ENCODE data around the gene FOXL2. TPM values are rescaled to one million over a fixed set of nuclear protein-coding genes. Genes with fewer than 3 reads are reported as not detected.

FOXL2 gene
- total and polyA plus RNA-seq, 9 of the 15 experiments (the other 6 are each of a cell fraction or from before 2014, with no cell fraction given) = 0.27 to 22.1 (median 3.2) TPM

DNA sequence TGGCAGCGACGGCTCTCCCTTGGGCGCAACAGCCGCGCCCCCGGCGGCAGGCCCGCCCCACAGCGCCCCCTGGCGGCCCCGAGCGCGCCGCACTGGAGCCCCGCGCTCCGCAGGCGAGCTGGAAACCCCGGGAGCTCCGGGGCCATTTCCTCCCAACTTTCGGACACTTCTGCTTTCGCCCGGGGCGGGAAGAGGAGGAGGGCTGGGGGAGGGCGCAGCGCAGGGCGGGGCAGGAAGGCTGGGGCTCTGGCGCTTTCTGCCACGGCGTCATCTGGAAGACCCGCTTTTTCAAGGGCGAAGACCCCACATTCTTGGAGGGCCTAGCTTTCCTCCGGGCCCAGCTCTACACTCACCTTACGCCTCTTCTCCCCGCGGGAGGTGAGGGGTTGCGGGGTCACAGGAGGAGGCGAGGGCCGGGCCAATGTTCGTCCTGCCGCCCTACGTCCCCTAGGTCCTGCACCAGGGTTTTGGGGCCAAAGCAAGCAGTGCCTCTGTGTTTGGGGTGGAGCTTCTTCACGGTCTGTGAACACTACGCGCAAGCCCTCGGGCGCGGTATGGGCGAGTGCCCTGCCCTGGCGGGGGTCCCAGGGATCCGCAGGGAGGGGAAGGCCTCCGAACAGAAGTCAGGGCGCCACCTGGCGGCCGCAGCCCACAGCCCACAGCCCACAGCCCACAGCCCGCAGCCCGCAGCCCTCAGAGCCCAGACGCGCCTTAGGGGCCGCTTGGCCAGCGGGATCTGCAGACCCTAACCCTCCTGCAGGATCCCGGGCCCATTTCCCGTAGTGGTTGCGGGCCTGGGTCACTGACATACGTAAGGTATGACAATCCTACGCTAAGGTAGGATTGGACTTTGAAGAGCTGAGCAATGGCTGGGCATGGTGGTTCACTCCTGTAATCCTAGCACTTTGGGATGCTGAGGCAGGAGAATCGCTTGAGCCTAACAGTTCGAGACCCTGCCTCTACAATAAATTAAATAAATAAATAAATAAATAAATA, 31.1 kb downstream of the FOXL2 start (continued):
- TF ChIP-seq, protein P1, sequence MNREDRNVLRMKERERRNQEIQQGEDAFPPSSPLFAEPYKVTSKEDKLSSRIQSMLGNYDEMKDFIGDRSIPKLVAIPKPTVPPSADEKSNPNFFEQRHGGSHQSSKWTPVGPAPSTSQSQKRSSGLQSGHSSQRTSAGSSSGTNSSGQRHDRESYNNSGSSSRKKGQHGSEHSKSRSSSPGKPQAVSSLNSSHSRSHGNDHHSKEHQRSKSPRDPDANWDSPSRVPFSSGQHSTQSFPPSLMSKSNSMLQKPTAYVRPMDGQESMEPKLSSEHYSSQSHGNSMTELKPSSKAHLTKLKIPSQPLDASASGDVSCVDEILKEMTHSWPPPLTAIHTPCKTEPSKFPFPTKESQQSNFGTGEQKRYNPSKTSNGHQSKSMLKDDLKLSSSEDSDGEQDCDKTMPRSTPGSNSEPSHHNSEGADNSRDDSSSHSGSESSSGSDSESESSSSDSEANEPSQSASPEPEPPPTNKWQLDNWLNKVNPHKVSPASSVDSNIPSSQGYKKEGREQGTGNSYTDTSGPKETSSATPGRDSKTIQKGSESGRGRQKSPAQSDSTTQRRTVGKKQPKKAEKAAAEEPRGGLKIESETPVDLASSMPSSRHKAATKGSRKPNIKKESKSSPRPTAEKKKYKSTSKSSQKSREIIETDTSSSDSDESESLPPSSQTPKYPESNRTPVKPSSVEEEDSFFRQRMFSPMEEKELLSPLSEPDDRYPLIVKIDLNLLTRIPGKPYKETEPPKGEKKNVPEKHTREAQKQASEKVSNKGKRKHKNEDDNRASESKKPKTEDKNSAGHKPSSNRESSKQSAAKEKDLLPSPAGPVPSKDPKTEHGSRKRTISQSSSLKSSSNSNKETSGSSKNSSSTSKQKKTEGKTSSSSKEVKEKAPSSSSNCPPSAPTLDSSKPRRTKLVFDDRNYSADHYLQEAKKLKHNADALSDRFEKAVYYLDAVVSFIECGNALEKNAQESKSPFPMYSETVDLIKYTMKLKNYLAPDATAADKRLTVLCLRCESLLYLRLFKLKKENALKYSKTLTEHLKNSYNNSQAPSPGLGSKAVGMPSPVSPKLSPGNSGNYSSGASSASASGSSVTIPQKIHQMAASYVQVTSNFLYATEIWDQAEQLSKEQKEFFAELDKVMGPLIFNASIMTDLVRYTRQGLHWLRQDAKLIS (CRISPR knock-in tag; IDR thresholded peaks at IDR 0.05) = peak; percentile 48
- TF ChIP-seq, protein P2, sequence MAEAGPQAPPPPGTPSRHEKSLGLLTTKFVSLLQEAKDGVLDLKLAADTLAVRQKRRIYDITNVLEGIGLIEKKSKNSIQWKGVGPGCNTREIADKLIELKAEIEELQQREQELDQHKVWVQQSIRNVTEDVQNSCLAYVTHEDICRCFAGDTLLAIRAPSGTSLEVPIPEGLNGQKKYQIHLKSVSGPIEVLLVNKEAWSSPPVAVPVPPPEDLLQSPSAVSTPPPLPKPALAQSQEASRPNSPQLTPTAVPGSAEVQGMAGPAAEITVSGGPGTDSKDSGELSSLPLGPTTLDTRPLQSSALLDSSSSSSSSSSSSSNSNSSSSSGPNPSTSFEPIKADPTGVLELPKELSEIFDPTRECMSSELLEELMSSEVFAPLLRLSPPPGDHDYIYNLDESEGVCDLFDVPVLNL (CRISPR knock-in tag; IDR thresholded peaks at IDR 0.05; ENCODE audit: low read depth) = 0 out of 2 replicates have a peak, but pooled peaks have one; percentile 40
- TF ChIP-seq, protein P3, sequence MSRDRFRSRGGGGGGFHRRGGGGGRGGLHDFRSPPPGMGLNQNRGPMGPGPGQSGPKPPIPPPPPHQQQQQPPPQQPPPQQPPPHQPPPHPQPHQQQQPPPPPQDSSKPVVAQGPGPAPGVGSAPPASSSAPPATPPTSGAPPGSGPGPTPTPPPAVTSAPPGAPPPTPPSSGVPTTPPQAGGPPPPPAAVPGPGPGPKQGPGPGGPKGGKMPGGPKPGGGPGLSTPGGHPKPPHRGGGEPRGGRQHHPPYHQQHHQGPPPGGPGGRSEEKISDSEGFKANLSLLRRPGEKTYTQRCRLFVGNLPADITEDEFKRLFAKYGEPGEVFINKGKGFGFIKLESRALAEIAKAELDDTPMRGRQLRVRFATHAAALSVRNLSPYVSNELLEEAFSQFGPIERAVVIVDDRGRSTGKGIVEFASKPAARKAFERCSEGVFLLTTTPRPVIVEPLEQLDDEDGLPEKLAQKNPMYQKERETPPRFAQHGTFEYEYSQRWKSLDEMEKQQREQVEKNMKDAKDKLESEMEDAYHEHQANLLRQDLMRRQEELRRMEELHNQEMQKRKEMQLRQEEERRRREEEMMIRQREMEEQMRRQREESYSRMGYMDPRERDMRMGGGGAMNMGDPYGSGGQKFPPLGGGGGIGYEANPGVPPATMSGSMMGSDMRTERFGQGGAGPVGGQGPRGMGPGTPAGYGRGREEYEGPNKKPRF (IDR thresholded peaks at IDR 0.05; ENCODE audit: low read depth, low read length) = no peak
- no peak for TF ChIP-seq MCM7 (IDR thresholded peaks at IDR 0.05)
- peak; percentile 96 for TF ChIP-seq SPI1 (IDR thresholded peaks at IDR 0.05; ENCODE audit: borderline replicate concordance, low read depth, low read length)
- peak; percentile 60 for TF ChIP-seq MYC (IDR thresholded peaks at IDR 0.05; ENCODE audit: low read depth, low read length)
- TF ChIP-seq MYC (CRISPR knock-in tag; IDR thresholded peaks at IDR 0.05; ENCODE audit: borderline replicate concordance, low read depth) = no peak
- peak; percentile 79 for TF ChIP-seq CXXC5 (CRISPR knock-in tag; IDR thresholded peaks at IDR 0.05)
- TF ChIP-seq, protein P4, sequence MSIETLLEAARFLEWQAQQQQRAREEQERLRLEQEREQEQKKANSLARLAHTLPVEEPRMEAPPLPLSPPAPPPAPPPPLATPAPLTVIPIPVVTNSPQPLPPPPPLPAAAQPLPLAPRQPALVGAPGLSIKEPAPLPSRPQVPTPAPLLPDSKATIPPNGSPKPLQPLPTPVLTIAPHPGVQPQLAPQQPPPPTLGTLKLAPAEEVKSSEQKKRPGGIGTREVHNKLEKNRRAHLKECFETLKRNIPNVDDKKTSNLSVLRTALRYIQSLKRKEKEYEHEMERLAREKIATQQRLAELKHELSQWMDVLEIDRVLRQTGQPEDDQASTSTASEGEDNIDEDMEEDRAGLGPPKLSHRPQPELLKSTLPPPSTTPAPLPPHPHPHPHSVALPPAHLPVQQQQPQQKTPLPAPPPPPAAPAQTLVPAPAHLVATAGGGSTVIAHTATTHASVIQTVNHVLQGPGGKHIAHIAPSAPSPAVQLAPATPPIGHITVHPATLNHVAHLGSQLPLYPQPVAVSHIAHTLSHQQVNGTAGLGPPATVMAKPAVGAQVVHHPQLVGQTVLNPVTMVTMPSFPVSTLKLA (conservative IDR thresholded peaks at IDR 0.05) = 0 out of 4 replicates have a peak, but pooled peaks of 1 of the 2 experiments have one; percentile 6
- TF ChIP-seq CC2D1A (IDR thresholded peaks at IDR 0.05) = peak; percentile 52
- TF ChIP-seq, protein P5, sequence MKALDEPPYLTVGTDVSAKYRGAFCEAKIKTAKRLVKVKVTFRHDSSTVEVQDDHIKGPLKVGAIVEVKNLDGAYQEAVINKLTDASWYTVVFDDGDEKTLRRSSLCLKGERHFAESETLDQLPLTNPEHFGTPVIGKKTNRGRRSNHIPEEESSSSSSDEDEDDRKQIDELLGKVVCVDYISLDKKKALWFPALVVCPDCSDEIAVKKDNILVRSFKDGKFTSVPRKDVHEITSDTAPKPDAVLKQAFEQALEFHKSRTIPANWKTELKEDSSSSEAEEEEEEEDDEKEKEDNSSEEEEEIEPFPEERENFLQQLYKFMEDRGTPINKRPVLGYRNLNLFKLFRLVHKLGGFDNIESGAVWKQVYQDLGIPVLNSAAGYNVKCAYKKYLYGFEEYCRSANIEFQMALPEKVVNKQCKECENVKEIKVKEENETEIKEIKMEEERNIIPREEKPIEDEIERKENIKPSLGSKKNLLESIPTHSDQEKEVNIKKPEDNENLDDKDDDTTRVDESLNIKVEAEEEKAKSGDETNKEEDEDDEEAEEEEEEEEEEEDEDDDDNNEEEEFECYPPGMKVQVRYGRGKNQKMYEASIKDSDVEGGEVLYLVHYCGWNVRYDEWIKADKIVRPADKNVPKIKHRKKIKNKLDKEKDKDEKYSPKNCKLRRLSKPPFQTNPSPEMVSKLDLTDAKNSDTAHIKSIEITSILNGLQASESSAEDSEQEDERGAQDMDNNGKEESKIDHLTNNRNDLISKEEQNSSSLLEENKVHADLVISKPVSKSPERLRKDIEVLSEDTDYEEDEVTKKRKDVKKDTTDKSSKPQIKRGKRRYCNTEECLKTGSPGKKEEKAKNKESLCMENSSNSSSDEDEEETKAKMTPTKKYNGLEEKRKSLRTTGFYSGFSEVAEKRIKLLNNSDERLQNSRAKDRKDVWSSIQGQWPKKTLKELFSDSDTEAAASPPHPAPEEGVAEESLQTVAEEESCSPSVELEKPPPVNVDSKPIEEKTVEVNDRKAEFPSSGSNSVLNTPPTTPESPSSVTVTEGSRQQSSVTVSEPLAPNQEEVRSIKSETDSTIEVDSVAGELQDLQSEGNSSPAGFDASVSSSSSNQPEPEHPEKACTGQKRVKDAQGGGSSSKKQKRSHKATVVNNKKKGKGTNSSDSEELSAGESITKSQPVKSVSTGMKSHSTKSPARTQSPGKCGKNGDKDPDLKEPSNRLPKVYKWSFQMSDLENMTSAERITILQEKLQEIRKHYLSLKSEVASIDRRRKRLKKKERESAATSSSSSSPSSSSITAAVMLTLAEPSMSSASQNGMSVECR (CRISPR knock-in tag; IDR thresholded peaks at IDR 0.05) = peak; percentile 66
- peak; percentile 39; the same call in 1 of the 2 replicates for TF ChIP-seq NCOA1 (IDR thresholded peaks at IDR 0.05; ENCODE audit: low read depth)
